Fibroblast of the aortic adventitia (primary cell): ENCODE results near the gene MAGI2. TPM values are rescaled to one million over a fixed set of nuclear protein-coding genes. Genes with fewer than 3 reads are reported as not detected.

Source experiments
- DNase-seq: peaks from one replicate; pipeline ENCODE4 v3.0.0-alpha.2; 2010; ENCODE audit warnings: low read depth
- H3K4me3 ChIP-seq: 2 replicates; pipeline ENCODE4 v1.5.1; 2011; ENCODE audit warnings: low read depth, mild to moderate bottlenecking, control low read depth, low read length, moderate library complexity
- total RNA-seq: library from RNA; depleted of rRNA; stranded (reverse); fragments of >200 nt; gene quantifications from 2 replicates; pipeline ENCODE4 v1.2.3, GENCODE V29; 2012; ENCODE audit warnings: low replicate concordance
- TF ChIP-seq, protein P1 (sequence below): IDR thresholded peaks from 2 replicates; pipeline ENCODE4 v1.5.1; 2011; ENCODE audit warnings: mild to moderate bottlenecking, low read length, control low read depth, inconsistent platforms; ENCODE audit not compliant: insufficient read depth

The MAGI2 gene
- total RNA-seq, 1 donor, result 25.5 TPM

DNA sequence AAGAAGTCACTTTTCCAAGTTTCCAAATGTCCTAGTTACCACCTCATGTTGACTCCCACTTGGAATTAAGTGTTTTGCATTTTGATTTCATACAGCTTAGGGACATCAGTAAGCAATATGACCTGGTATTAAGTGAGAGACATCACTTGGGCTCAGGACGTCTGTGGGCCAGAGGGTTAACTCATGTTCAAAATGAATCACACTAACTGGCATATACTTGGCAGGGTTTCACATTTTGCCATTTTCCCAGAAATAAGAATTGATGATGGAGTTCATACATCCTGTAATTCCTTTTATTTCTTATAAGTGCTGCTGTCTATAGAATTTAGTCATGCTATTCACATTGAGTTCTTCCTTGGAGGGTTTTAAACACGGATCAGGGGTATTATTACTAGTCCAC is 1138.3 kb downstream of the MAGI2 start:
- H3K4me3 ChIP-seq, result no peak overlapping the region
- DNase-seq, result no peak
- TF ChIP-seq, protein P1, sequence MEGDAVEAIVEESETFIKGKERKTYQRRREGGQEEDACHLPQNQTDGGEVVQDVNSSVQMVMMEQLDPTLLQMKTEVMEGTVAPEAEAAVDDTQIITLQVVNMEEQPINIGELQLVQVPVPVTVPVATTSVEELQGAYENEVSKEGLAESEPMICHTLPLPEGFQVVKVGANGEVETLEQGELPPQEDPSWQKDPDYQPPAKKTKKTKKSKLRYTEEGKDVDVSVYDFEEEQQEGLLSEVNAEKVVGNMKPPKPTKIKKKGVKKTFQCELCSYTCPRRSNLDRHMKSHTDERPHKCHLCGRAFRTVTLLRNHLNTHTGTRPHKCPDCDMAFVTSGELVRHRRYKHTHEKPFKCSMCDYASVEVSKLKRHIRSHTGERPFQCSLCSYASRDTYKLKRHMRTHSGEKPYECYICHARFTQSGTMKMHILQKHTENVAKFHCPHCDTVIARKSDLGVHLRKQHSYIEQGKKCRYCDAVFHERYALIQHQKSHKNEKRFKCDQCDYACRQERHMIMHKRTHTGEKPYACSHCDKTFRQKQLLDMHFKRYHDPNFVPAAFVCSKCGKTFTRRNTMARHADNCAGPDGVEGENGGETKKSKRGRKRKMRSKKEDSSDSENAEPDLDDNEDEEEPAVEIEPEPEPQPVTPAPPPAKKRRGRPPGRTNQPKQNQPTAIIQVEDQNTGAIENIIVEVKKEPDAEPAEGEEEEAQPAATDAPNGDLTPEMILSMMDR, result no peak

DNA sequence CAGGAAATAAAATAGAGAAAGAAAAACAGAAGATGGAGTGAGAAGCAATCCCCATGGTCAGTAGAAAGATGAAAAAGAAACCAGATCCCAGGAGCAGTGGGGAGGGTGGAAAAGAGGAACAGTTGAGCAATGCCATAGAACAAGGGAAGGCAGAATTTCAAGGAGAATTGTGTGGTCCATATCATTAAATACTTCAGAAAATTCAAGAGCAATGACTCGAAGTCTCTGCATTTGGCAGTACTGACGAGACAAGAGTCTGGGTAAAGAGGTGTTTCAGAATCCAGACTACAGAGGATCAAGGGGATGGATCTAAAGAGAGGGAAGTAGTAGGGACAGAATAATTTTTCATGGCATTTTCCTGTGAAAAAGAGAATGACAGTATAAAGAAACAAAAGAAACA is 1142.3 kb downstream of the MAGI2 start:
- no peak overlapping the region for H3K4me3 ChIP-seq
- TF ChIP-seq, protein P1, result no peak
- DNase-seq, result no peak

DNA sequence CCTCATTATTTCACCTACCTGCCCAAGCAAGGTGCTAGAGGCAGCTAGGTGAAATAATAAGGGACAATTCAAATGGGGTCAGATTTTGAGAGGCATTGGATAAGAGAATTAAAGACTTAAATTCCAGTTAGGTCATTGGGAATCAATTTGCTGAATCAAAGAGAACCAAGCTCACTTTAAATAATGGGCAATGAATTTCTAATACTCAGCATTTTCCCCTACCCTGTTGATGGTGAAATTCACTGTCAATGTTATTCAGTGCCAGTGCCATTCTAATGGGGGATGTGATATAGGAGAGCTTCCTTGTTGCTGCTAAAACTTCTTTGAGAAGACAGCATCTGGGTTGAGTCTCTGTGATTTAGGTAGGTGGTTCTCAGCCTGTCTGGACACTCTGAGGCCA is 1145.6 kb downstream of the MAGI2 start:
- DNase-seq, result no peak
- no peak overlapping the region for H3K4me3 ChIP-seq
- TF ChIP-seq, protein P1, result no peak

DNA sequence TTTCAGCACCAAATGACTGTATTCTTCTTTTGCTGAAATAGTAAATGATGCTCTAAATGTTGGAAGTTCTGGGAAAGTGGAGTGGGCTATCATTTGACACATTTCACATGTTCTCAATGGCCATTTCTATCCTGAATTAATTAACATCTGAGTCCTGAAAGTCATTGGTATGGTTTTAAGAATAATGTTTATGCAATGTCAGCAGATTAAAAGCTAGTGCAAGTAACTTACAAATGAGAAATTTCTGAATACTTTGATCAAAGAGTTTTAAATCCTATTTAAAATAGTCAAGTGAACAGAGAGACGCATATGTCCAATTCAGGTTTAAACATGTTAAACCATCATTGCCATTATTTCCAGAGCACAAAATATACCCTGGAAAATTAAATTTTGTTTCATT is 1146.8 kb downstream of the MAGI2 start:
- TF ChIP-seq, protein P1, result no peak
- DNase-seq, result no peak
- H3K4me3 ChIP-seq, result no peak overlapping the region

DNA sequence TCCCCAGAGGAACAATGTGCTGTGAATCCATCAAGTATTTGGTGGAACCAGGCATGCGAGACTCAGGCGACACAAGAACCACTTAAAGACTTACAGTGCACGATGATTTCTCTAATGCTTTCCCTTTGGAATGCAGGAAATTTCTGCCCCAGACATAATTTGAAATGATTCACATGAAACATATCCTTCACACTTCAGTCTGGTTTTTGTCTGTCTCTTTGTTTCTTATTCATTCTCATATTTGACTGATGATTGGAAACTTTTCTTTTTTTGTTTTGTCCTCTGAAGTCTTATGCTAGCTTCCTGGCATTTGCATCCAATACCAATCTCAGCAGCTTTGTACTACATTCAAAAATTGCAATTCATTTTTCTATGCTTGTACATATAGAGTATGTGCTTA is 1152.1 kb downstream of the MAGI2 start:
- peak; percentile 8 for DNase-seq
- TF ChIP-seq, protein P1, result no peak
- no peak overlapping the region for H3K4me3 ChIP-seq

DNA sequence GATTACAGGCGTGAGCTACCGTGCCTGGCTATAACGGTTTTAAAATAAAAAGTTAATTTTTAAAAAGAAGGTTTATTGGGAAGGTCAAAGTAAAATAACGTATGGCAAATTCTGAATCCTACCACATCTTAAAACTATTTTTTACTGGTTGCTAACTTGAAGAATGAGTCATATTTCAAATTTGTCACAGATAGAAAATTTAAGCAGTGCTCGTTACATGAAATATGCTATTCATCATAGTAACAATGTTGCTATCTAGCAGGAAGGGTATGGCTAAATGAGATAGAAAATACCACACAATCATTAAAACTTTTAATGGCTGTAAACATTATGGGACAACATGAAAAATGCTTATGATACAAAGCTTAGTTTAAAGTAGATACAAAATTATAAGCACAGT is 1154.4 kb downstream of the MAGI2 start:
- TF ChIP-seq, protein P1, result no peak
- H3K4me3 ChIP-seq, result no peak overlapping the region
- no peak for DNase-seq

DNA sequence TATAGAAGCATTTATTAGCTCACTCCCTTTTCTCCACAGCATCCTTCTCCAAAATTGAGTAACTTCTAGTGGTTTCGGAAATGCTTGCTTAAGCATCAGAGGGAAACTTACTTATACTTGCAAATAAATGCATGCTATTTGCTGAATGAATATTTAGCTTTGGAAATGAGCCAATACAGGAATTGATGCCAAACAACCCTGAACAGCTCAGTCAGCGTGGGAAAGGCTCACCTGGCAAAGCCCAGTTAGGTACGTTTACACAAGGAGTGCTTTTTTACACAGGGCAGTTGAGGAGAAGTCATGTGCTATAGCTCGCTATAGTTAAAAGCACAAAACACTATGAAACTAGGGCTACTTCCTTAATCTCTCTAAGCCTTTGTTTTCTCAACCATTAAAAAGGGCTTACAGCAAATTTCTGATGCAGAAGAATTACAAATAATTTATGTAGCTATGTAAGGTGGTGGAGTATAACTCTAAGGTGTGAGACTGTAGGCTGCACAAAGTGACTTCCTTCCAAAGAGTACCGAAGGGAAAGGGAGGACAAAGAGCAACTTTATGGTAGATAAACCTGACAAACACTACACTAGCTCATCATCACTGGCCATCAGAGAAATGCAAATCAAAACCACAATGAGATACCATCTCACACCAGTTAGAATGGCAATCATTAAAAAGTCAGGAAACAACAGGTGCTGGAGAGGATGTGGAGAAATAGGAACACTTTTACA is 1156.7 kb downstream of the MAGI2 start:
- TF ChIP-seq, protein P1, result no peak
- no peak for DNase-seq
- no peak overlapping the region for H3K4me3 ChIP-seq
